NCI-H748 (cell line): ENCODE results near the gene NARS2.
"Not testable (repeated sequence)": the region's sequence is repeated elsewhere in the genome, so short reads cannot be mapped to it uniquely, and the experiment has no call there.

Source experiments
- DNase-seq: peaks from one replicate; lab custom pipeline; 2025; ENCODE audit not compliant: unreplicated experiment; lab: John Stamatoyannopoulos, UW

Gene NARS2

DNA sequence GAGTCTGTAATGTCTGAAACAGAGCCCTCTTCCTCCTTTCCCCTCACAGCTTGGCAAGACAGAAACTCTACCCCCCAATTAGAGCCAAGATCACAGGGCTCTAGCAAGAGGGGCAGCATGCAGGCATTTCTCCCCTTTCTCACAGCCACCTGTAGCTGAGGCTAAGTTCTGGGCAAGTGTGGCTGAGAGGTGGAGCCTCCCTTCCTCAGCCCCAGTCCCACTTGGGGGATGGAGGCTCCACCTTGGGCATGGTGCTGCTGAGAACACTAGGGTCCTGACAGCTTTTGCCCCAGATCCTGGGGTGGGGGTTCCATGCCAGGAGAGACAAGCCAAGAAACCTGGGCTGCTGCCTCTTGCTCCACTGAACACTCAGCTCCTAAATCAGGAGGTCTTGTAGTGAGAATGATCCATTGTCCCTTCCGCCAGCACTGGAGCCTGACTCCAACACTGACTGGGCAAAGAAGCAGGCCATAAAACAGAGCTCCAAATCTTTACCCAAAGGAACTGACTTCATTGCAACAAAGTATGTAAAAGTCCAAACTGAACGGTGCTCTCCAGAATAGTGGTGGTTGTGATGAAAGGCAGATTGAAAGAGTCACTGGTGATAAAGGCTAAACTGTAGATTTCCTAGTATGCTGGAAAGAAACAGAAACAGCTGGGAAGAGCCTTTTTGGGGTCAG, 25.6 kb downstream of the NARS2 start:
- no peak for DNase-seq

- DNase-seq, result no peak
Measured at GRCh38 chr11:78547931-78548705, 26.5 kb downstream of the NARS2 start.

DNA sequence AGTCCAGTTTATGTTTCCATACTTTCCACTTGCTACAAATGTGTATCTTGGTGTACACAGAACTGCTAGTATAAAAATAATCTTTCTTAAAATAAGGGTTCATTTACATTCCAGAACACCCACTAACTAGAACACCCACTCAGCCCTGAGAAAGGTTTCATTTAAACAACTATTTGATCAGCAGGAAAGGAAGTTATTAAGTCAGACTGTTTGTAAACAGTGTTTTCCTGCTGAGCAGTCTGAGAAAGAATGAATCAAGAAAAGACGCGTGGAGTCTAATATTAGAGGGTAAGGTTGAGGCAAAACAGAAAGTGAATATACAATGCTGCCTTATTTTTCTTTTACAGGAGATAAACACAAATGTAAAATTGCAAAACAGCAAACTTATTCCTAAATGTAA, 32.7 kb downstream of the NARS2 start:
- DNase-seq, result no peak

GRCh38 chr11:78541537-78541936, 33.1 kb downstream of the NARS2 start:
- DNase-seq, result no peak

DNA sequence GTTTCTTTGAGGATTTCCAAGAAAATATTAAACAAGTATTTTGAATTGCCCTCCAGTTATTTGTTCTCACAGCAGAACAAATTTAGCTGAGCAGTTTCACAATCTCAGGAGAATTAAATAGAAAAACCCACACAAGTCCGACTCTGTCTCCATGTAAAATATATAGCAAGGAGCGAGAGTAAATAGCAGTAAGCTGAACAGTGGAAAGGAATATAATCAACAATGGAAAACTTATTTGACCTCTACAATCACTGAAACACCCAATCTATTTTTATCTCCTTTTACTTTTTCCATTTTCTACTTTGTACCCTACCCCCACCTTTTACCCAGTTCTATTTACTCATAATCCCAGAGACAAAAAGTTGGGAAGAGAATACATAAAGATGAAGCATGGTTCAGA, 34.4 kb downstream of the NARS2 start:
- no peak for DNase-seq

DNA sequence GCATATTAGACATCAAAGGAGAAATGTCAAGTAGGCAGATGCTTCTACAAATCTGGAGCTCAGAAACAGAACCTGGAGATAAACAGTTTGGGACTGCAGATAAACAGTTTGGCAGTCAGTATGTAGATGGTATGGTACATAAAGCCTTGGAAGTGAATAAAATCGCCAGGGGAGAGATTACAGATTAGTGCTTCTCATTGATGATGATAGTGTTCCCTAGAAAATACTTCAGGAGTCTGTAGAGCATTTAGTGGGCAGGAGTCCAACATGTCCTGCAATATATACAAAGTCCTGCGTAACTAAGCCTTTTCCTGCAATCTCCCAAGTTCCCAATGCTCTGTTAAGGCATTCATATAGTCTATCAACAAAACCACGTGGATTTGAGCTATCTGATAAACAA, 35.2 kb downstream of the NARS2 start:
- DNase-seq, result no peak

DNA sequence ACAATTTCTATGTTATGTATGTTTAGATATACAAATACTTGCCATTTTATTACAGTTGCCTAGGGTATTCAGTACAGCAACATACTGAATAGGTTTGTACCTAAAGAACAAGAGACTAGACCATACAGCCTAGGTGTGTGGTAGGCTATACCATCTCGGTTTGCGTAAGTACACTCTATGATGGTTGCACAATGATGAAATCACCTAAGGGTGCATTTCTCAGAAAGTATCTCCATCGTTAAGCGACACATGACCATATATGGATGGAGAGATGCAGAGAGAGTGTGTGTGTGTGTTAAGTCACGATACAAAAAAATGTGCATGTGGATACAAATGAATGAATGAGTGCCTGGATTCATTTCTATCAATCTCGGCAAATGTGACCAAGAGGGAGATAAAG, 37.7 kb downstream of the NARS2 start:
- DNase-seq, result no peak

- DNase-seq, result no peak
Measured at GRCh38 chr11:78535920-78536319, 38.7 kb downstream of the NARS2 start.

- DNase-seq, result no peak
Measured at GRCh38 chr11:78535027-78535426, 39.6 kb downstream of the NARS2 start.

DNA sequence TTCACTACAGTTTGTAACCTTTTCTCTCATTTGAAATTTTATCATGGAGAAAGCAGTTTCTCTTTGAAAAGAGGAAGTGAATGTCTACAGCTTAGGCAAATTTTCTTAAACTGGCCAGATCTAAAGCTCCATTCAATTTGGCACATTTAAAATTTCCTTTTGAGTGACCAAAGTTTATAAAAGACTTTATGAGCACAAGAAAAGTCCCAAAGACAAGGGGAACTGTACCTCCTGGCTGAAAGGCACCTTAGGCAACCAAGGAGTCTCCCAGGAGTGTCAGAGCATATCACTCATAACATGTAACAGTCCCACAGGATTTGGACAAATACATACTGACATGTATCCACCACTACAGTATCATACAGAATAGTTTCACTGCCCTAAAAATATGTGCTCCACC, 41.3 kb downstream of the NARS2 start:
- DNase-seq, result no peak

GRCh38 chr11:78532991-78533390, 41.7 kb downstream of the NARS2 start:
- no peak for DNase-seq

GRCh38 chr11:78526497-78527146, 48.0 kb downstream of the NARS2 start:
- no peak for DNase-seq

DNA sequence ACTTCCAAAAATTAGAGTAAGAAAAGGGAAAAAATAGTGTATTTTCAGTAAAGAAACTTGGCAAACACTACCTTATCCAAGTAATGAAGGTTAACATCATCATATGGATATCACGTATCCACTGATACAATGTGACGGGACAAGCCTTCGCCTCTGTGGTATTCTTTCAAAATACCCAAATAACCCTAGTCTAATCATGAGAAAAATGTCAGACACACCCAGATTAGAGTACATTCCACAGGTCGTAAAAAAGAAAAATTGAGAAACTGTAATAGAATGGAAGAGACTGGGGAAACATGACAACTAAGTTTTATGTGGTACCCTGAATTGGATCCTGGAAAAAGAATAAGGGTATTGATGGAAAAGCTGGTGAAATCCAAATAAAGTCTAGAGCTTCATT, 48.9 kb downstream of the NARS2 start:
- DNase-seq, result no peak

DNA sequence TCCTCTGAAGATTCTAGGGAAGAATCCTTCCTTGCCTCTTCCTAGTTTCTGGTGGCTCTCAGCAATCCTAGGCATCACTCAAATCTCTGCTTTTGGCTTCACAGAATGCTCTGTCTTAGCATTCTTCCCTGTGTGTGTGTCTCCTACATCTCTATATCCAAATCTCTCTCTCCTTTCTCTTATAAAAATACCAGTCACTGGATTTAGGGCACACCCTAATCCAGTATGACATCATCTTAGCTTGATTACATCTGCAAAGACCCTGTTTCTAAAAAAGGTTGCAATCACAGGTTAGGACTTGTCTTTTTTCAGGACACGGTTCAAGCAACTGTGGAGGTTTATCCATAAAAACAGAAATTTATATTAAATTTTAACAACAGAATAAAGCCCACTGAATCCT, 54.4 kb downstream of the NARS2 start:
- no peak for DNase-seq

DNA sequence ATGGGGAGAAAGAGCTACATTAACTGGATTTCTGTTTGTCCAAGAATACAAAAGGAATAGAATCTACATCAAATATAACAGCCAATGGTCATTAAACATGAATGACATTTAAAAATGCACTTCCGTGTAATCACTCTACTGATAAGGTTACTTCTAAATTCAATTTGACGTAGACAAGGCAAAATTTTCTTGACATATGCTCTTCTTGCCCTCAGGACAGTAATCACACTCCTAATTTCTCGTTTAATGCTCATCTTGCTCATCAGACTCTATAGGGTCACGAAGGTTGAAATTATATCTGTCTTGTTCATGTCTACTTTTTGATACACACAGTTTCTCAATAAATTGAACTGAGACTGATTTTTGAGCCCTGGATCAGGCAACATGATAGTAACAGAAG, 58.4 kb downstream of the NARS2 start:
- DNase-seq, result no peak

GRCh38 chr11:78514922-78515502, 59.7 kb downstream of the NARS2 start:
- no peak for DNase-seq

DNA sequence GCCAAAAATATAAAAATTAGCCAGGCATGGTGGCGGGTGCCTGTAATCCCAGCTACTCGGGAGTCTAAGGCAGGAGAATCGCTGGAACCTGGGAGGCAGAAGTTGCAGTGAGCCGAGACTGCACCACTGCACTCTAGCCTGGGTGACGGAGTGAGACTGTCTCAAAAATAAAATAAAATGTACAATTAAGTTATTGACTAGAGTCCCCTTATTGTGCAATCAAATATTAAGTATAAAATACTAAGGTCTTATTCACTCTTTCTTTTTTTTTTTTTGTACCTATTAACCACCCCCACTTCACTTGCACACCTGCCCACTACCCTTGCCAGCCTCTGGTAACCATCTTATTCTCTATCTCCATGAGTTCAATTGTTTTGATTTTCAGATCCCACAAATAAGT, 61.6 kb downstream of the NARS2 start:
- not testable (repeated sequence) for DNase-seq

- no peak for DNase-seq
Measured at GRCh38 chr11:78510597-78510996, 64.1 kb downstream of the NARS2 start.

DNA sequence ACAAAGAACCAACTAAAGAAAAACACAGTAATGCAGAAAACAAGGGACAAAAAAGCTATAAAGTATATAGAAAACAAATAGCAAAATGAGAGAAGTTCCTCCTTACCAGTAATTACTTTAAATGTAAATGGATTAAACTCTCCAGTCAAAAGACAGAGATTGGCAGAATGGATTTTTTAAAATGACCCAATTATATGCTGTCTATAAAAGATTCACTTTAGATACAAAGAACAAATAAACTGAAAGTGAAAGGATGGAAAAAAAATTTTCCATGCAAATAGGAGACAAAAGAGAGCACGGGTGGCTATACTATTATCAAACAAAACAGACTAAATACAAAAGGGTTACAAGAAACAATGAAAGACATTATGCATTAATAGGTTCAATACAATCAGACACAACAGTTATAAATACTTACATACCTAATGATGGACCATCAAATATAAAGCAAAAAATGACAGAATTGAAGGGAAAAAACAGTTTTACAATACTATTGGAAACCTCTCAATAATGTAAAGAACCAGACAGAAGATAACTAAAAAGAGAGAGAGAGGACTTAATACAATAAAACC, 64.6 kb downstream of the NARS2 start:
- no peak for DNase-seq

DNA sequence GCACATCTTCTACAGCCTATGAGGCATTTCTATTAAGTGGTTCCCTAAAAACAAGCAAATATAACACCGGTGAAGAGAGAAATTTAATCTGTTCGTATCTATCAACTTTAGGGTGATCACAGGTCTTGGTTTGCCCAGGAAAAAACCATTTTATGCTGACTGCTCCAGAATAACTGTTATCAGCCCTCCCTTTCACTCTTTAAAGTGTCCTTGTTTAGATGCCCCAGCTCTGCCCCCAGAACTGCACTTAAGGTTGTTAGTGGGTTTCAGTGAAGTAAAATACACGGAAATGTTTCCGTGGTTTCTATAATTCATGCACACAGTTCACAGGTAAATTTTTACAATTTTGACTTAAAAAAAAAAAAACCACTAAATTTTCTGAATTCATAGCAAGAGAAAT, 70.0 kb downstream of the NARS2 start:
- DNase-seq, result no peak

- no peak for DNase-seq
Measured at GRCh38 chr11:78504181-78504580, 70.5 kb downstream of the NARS2 start.

- DNase-seq, result no peak
Measured at GRCh38 chr11:78499971-78500370, 74.7 kb downstream of the NARS2 start.
